Suprapubic skin (tissue), 3 donors: Measurements from ENCODE around the gene CEP95.

Experiments used
- EP300 ChIP-seq: sonication (generic); formaldehyde crosslinking; IDR thresholded peaks from one replicate; pipeline ENCODE4 v1.6.1; 2017; ENCODE audit warnings: antibody characterized with exemption
- POLR2A ChIP-seq, 2 donors: fragments of 450-650 bp; IDR thresholded peaks; one replicate each; pipeline ENCODE4 v1.6.1; 2017; ENCODE audit warnings: antibody characterized with exemption in 2 of 2, mild to moderate bottlenecking in 2 of 2, moderate library complexity in 2 of 2
- TF ChIP-seq, protein P1 (sequence below), 2 donors: fragments of 200-600 bp in 1 of 2; fragments of 450-650 bp in 1 of 2; sonication (generic) in 1 of 2; IDR thresholded peaks; one replicate each; pipeline ENCODE4 v1.5.1; 2016 to 2019; ENCODE audit warnings: antibody characterized with exemption in 2 of 2, mild to moderate bottlenecking in 1 of 2, moderate library complexity in 1 of 2

DNA sequence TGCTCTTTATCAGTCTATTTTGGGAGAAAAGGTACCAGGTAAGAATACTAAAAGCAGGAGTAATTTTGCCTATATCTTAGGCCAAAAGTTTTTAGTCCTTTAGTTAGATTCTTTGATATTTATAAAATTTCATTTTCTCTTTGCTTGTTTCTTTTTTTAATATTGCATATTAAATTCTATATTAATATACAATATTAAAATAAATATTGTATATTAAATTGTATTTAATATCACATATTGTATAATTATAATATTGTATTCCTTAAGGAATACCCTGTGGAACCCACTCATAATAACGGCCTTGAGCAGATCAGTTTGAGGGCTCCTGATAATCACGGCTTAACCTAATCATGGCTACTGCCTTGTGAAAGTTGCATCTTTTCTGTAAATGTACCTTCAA lies 1.9 kb downstream of the CEP95 start:
- TF ChIP-seq, protein P1, sequence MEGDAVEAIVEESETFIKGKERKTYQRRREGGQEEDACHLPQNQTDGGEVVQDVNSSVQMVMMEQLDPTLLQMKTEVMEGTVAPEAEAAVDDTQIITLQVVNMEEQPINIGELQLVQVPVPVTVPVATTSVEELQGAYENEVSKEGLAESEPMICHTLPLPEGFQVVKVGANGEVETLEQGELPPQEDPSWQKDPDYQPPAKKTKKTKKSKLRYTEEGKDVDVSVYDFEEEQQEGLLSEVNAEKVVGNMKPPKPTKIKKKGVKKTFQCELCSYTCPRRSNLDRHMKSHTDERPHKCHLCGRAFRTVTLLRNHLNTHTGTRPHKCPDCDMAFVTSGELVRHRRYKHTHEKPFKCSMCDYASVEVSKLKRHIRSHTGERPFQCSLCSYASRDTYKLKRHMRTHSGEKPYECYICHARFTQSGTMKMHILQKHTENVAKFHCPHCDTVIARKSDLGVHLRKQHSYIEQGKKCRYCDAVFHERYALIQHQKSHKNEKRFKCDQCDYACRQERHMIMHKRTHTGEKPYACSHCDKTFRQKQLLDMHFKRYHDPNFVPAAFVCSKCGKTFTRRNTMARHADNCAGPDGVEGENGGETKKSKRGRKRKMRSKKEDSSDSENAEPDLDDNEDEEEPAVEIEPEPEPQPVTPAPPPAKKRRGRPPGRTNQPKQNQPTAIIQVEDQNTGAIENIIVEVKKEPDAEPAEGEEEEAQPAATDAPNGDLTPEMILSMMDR (IDR thresholded peaks at IDR 0.05) = no peak
- TF ChIP-seq POLR2A (IDR thresholded peaks at IDR 0.05) (no peak), EP300 (no peak)
